ENCODE results near the gene PDE3A. TPM values are rescaled to one million over a fixed set of nuclear protein-coding genes. Genes with fewer than 3 reads are reported as not detected.
"Not testable (repeated sequence)": the region's sequence is repeated elsewhere in the genome, so short reads cannot be mapped to it uniquely, and the experiment has no call there.

Gene PDE3A
- total RNA-seq, 2 experiments from 2014 or later = not detected

DNA sequence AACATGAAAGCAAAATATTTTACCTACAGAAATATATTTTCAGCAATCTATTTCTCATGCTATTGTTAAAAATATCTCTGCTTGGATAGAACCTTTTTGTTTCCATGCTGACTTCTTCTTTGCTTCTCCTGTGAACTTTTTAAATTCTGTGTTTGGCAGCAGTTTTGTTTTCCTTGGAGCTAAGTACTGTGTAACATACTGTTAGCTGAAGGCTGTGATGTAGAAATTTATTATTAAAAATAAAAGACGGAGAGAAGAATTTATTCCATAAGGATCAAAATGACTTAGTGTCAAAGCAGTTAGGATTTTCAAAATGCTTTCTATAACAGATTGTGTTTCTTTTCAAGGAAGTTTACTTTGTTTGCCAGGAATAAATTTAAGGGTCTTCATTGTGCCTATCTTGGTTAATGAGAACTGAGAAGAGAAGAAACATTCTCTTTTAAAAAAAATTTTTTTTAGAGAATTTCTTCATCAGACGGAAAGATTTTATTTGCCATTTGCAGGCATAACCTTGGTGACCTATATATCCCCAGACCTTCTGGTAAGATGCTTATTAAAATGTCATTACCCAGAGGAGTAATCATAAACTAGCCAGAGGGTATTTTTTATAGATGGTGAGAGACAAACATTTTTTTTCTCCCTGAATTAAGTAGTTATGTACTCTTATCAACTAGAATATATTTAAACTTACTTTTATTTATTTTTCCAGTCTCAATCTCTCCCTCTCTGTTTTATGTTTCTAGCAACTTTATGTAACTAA lies 179.7 kb downstream of the PDE3A start:
- Mint-ChIP-seq H3K27ac (no peak overlapping the region), H3K36me3 (ENCODE audit: low read depth) (no peaks in the 10 kb centered on the region), H3K4me3 (no peak overlapping the region), H3K9me3 (no peaks in the 10 kb centered on the region), H3K27me3 (no peaks in the 10 kb centered on the region), H3K4me1 (no peaks in the 10 kb centered on the region)
- CTCF ChIA-PET = interaction anchor here (1.4 kb wide), 1 partner anchor 12 kb away, joined by 3 read pairs; no protein-coding TSS in a partner anchor
- no peak for DNase-seq
- POLR2A ChIA-PET = no interaction called here

DNA sequence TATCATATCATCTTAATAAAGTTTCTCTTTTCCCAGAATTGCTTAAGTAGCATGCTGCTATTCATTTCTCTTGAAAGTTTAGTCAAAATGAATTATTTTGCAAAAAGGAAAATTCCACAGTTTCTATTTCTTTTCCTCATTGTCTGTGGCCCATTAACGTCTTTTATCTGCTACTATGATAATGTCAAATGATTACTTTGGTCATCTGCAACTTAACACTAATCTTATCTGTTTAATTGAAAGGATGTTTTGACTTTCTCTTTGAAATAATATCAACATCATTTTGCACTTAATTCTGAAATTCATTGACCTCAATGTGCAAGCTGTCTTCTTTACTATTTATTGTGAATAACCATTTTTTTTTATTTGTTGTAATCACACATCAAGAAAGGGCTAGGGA lies 180.3 kb downstream of the PDE3A start:
- CTCF ChIA-PET = interaction anchor here (1.4 kb wide), 1 partner anchor 11 kb away, joined by 3 read pairs; no protein-coding TSS in a partner anchor

DNA sequence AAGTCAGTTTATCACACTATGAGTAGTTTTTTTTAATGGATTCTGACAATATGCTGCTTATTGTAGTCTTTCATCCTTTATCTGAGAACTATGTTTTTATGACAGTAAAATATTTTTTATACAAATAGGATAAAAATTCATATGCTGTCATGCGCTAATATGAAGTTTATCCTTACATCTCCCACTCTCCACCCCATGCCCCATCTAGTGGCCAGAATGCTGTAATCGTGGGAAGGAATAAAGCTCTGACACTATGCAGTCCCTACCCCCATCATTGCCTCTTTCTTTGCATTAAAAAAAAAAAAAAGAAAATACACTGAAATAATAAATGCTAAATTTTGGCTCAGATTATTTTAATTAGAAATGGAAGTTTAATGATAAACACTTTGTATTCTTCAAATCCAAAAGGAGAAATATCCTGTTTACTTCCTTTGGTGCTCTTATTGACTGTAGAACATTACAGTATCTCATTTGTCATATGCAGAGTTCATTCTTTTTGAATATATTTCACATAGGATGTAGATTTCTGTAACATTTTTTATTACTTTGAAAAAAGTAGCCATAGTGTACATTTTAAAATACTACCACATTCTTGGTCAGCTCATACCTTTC lies 180.9 kb downstream of the PDE3A start:
- POLR2A ChIA-PET = no interaction called here
- Mint-ChIP-seq H3K4me3 (no peak overlapping the region), H3K36me3 (ENCODE audit: low read depth) (no peaks in the 10 kb centered on the region), H3K9me3 (no peaks in the 10 kb centered on the region), H3K4me1 (no peaks in the 10 kb centered on the region), H3K27ac (no peak overlapping the region), H3K27me3 (no peaks in the 10 kb centered on the region)
- CTCF ChIA-PET = interaction anchor here (1.4 kb wide), 1 partner anchor 11 kb away, joined by 3 read pairs; no protein-coding TSS in a partner anchor
- no peak for DNase-seq

More for the DNA sequence above, 180.3 kb downstream of the PDE3A start:
- Mint-ChIP-seq H3K4me3 (no peak overlapping the region), H3K27me3 (no peaks in the 10 kb centered on the region), H3K9me3 (no peaks in the 10 kb centered on the region), H3K27ac (no peak overlapping the region), H3K36me3 (ENCODE audit: low read depth) (no peaks in the 10 kb centered on the region), H3K4me1 (no peaks in the 10 kb centered on the region)
- no peak for DNase-seq
- POLR2A ChIA-PET = no interaction called here

DNA sequence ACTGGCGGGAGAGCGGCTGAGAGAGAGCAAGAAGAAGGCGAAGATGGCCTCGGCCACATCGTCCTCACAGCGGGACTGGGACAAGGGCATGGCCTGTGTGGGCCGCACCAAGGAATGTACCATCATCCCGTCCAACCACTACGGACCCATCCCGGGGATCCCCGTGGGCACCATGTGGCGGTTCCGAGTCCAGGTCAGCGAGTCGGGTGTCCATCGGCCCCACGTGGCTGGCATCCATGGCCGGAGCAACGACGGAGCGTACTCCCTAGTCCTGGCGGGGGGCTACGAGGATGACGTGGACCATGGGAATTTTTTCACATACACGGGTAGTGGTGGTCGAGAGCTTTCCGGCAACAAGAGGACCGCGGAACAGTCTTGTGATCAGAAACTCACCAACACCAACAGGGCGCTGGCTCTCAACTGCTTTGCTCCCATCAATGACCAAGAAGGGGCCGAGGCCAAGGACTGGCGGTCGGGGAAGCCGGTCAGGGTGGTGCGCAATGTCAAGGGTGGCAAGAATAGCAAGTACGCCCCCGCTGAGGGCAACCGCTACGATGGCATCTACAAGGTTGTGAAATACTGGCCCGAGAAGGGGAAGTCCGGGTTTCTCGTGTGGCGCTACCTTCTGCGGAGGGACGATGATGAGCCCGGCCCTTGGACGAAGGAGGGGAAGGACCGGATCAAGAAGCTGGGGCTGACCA lies 183.6 kb downstream of the PDE3A start:
- H3K27ac Mint-ChIP-seq; CTCF ChIA-PET; POLR2A ChIA-PET; H3K4me3 Mint-ChIP-seq; H3K4me1 Mint-ChIP-seq; H3K27me3 Mint-ChIP-seq; DNase-seq; H3K9me3 Mint-ChIP-seq; H3K36me3 Mint-ChIP-seq (ENCODE audit: low read depth): not testable (repeated sequence)

DNA sequence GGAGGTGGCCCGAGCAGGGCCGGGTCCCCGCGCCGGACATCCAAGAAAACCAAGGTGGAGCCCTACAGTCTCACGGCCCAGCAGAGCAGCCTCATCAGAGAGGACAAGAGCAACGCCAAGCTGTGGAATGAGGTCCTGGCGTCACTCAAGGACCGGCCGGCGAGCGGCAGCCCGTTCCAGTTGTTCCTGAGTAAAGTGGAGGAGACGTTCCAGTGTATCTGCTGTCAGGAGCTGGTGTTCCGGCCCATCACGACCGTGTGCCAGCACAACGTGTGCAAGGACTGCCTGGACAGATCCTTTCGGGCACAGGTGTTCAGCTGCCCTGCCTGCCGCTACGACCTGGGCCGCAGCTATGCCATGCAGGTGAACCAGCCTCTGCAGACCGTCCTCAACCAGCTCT lies 184.2 kb downstream of the PDE3A start:
- DNase-seq; H3K9me3 Mint-ChIP-seq; CTCF ChIA-PET; POLR2A ChIA-PET; H3K4me1 Mint-ChIP-seq; H3K27me3 Mint-ChIP-seq; H3K36me3 Mint-ChIP-seq (ENCODE audit: low read depth); H3K4me3 Mint-ChIP-seq; H3K27ac Mint-ChIP-seq: not testable (repeated sequence)

DNA sequence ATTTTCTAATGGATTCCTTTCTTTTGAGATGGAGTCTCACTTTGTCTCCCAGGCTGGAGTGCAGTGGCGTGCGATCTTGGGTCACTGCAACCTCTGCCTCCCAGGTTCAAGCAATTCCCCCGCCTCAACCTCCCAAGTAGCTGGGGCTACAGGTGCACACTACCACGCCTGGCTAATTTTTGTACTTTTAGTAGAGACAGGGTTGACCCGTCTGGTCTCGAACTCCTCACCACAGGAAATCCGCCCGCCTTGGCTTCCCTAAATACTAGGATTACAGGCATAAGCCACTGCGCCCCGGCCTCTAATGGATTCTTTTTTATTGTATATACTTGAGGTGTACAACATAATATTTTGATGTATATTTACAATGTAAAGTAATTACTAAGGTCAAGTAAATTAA lies 186.7 kb downstream of the PDE3A start:
- no peaks in the 10 kb centered on the region for H3K4me1 Mint-ChIP-seq
- H3K9me3 Mint-ChIP-seq = no peaks in the 10 kb centered on the region
- no peak for DNase-seq
- POLR2A ChIA-PET = no interaction called here
- no peak overlapping the region for H3K27ac Mint-ChIP-seq
- no peaks in the 10 kb centered on the region for H3K36me3 Mint-ChIP-seq (ENCODE audit: low read depth)
- H3K4me3 Mint-ChIP-seq = no peak overlapping the region
- CTCF ChIA-PET = no interaction called here
- H3K27me3 Mint-ChIP-seq = no peaks in the 10 kb centered on the region

DNA sequence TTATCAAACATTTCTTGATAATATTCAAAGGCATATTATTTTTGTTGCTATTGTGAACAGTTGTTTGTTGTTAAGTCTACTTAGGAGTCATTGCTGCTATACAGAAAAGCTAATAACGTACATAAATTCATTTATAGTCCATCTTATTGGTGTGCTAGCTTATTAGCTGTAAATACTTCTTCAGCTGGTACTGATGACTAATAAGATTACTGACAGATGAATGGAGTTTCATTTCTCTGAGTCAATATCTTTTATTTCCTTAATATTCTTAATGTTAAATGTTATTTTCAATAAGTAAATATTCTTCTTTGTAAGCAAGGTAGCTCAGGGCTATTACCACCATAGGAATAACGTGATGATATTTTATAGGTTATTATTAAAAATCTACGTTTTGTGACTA lies 187.4 kb downstream of the PDE3A start:
- POLR2A ChIA-PET = no interaction called here
- H3K9me3 Mint-ChIP-seq = no peaks in the 10 kb centered on the region
- H3K27me3 Mint-ChIP-seq = no peaks in the 10 kb centered on the region
- no peaks in the 10 kb centered on the region for H3K4me1 Mint-ChIP-seq
- no peak overlapping the region for H3K27ac Mint-ChIP-seq
- DNase-seq = no peak
- H3K36me3 Mint-ChIP-seq (ENCODE audit: low read depth) = no peaks in the 10 kb centered on the region
- H3K4me3 Mint-ChIP-seq = no peak overlapping the region
- CTCF ChIA-PET = no interaction called here

DNA sequence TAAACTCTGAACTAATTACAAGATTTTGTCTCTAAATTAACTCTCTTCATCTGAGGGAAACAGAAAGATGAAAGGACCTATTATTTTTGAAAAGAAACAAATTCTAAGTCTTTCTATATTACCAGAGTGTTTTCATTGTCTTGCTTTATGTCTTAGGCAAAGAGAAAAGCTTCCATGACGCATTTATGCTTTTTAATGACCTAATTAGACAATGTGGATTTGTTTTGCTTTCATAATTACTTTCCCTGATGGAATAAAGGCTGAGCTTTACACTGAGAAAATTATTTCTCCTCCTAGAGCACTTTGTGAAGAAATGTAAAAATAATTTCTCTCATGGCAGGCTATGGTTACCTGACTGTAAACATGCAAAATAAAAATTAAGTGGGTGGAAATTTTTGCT lies 188.8 kb downstream of the PDE3A start:
- ChIA-PET CTCF (no interaction called here), POLR2A (no interaction called here)
- Mint-ChIP-seq H3K27ac (no peak overlapping the region), H3K27me3 (no peaks in the 10 kb centered on the region), H3K4me3 (no peak overlapping the region), H3K9me3 (no peaks in the 10 kb centered on the region), H3K4me1 (no peaks in the 10 kb centered on the region), H3K36me3 (ENCODE audit: low read depth) (no peaks in the 10 kb centered on the region)
- DNase-seq = no peak

DNA sequence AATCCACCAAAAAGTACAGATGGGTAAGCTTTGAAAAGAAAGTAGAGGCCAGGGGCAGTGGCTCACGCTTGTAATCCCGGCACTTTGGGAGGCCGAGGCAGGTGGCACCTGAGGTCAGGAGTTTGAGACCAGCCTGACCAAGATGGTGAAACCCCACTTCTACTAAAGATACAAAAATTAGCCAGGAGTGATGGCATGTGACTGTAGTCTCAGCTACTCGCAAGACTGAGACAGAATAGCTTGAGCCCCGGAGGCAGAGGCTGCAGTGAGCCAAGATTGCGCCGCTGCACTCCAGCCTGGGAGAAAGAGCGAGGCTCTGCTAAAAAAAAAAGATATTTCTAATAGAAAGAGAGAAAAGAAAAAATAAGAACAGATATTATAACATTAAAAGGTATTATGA lies 192.6 kb downstream of the PDE3A start:
- no peaks in the 10 kb centered on the region for H3K27me3 Mint-ChIP-seq
- ChIA-PET POLR2A (no interaction called here), CTCF (no interaction called here)
- no peaks in the 10 kb centered on the region for H3K36me3 Mint-ChIP-seq (ENCODE audit: low read depth)
- DNase-seq = no peak
- H3K27ac Mint-ChIP-seq = no peak overlapping the region
- H3K4me1 Mint-ChIP-seq = no peaks in the 10 kb centered on the region
- no peaks in the 10 kb centered on the region for H3K9me3 Mint-ChIP-seq
- no peak overlapping the region for H3K4me3 Mint-ChIP-seq

DNA sequence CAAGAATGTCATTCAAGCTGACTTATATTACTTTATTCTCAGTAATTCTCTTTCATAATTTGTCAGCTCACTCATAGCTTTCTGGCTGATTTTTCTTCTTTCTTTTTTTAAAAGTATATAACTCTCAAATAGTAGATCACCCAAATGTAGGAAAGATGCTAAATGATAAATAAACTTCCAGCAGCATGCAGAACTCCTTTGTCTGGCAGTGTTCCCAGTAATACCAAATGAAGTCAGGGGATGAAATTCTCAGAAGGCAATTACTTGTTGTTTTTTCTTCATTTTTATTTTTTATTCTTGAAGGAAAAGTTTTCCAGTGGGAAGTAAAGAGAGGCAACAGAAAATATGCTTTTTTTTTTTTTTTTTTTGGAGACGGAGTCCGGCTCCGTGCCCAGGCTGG lies 193.5 kb downstream of the PDE3A start:
- Mint-ChIP-seq H3K4me3 (no peak overlapping the region), H3K36me3 (ENCODE audit: low read depth) (no peaks in the 10 kb centered on the region), H3K9me3 (no peaks in the 10 kb centered on the region), H3K4me1 (no peaks in the 10 kb centered on the region), H3K27ac (no peak overlapping the region), H3K27me3 (no peaks in the 10 kb centered on the region)
- DNase-seq = no peak
- ChIA-PET POLR2A (no interaction called here), CTCF (interaction anchor here (0.7 kb wide), 1 partner anchor 740 kb away, joined by 4 read pairs; no protein-coding TSS in a partner anchor)

DNA sequence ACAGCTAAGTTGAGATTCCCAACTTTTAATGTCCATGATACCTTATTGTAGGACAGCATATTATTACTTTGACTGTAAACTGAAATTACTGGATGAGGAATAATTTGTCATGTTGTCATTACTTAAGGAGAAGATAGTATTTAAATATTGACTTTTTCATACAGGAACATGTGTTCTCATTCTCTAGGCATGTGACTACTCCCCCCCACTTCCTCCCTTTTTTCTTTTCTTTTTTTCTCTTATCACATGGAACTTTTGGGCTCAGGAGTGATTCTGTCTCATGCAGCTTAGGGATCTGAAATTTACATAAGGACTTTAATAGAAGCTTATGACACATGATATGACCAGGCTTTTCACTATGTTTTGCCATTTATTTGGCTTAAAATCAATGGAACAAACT lies 199.1 kb downstream of the PDE3A start:
- DNase-seq = no peak
- Mint-ChIP-seq H3K4me3 (no peak overlapping the region), H3K27ac (no peak overlapping the region), H3K27me3 (no peaks in the 10 kb centered on the region), H3K4me1 (no peaks in the 10 kb centered on the region), H3K9me3 (no peaks in the 10 kb centered on the region), H3K36me3 (ENCODE audit: low read depth) (no peaks in the 10 kb centered on the region)
- CTCF ChIA-PET = no interaction called here
- POLR2A ChIA-PET = no interaction called here

DNA sequence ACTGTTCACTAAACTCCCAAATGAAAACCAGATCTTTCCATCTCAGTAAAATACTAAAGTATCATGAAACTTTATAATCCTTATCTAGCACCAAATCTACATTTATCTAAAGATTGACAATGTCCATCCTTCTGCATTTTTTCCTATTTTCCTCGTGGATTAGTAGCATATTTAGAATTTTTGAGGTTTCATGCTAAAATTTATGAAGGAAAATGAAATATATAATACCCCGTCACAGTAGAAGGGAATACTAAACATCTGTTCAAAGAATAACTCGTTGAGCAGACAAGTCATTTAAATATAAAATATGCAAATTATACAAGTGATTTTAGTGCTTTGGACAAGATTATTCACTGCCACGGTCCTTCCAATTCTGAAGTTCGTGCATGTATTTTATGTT lies 204.1 kb downstream of the PDE3A start:
- H3K27me3 Mint-ChIP-seq = no peaks in the 10 kb centered on the region
- DNase-seq = no peak
- H3K9me3 Mint-ChIP-seq = no peaks in the 10 kb centered on the region
- H3K4me3 Mint-ChIP-seq = no peak overlapping the region
- no peaks in the 10 kb centered on the region for H3K4me1 Mint-ChIP-seq
- CTCF ChIA-PET = no interaction called here
- H3K36me3 Mint-ChIP-seq (ENCODE audit: low read depth) = no peaks in the 10 kb centered on the region
- no peak overlapping the region for H3K27ac Mint-ChIP-seq
- POLR2A ChIA-PET = no interaction called here

DNA sequence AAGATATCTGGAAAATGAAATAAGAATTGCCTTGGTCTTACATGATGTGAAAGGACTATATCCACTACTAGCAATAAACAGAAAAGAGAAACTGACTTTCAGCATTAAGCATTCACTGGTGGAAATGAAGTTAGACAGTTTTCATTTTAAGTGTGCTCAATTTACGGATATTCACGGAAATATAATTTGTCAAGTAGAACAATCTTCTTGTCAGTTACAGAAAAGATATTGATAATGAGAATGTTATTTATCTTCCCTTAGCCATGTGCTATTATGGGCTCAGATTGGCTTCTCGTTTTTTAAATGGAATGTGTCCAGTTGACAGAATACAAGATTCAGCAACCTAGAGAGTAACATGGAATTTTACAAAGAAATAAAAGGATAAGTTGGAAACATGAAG lies 208.2 kb downstream of the PDE3A start:
- no peak overlapping the region for H3K27ac Mint-ChIP-seq
- no peaks in the 10 kb centered on the region for H3K36me3 Mint-ChIP-seq (ENCODE audit: low read depth)
- no peaks in the 10 kb centered on the region for H3K27me3 Mint-ChIP-seq
- no peaks in the 10 kb centered on the region for H3K9me3 Mint-ChIP-seq
- CTCF ChIA-PET = no interaction called here
- no peak for DNase-seq
- no peaks in the 10 kb centered on the region for H3K4me1 Mint-ChIP-seq
- POLR2A ChIA-PET = no interaction called here
- H3K4me3 Mint-ChIP-seq = no peak overlapping the region
